Kidney (tissue), 14 donors: ENCODE measurements around the gene SACM1L. TPM values are rescaled to one million over a fixed set of nuclear protein-coding genes. Genes with fewer than 3 reads are reported as not detected.

Source experiments
- DNase-seq, 5 donors: peaks; one replicate each; pipeline ENCODE4 v3.0.0-alpha.2; 2013 to 2020
- FAIRE-seq: peaks from 2 replicates; lab custom pipeline; 2012; peaks lifted over from hg19 to GRCh38; lab: Jason Lieb, UNC
- H3K27ac ChIP-seq, 2 donors: one replicate each; pipeline ENCODE4 v1.7.0; 2013; ENCODE audit warnings: low read depth in 2 of 2, low read length in 2 of 2, inconsistent platforms in 1 of 2
- H3K27me3 ChIP-seq: one replicate; pipeline ENCODE4 v1.7.1; 2013; ENCODE audit warnings: low read length, inconsistent platforms; ENCODE audit not compliant: control insufficient read depth, insufficient read depth
- H3K36me3 ChIP-seq, 3 donors: one replicate each; pipeline versions ENCODE4 v1.7.0 to v1.7.1; 2013; ENCODE audit warnings: low read length in 3 of 3, control low read depth in 1 of 3, inconsistent platforms in 1 of 3; ENCODE audit not compliant: insufficient read depth in 3 of 3, control insufficient read depth in 2 of 3
- H3K4me1 ChIP-seq, 3 donors: one replicate each; pipeline versions ENCODE4 v1.7.0 to v1.7.1; 2013; ENCODE audit warnings: low read length in 3 of 3, inconsistent platforms in 1 of 3, low read depth in 1 of 3; ENCODE audit not compliant: control insufficient read depth in 2 of 3, insufficient read depth in 2 of 3
- H3K4me3 ChIP-seq, 3 donors: one replicate each; pipeline versions ENCODE4 v1.7.0 to v1.8.1; 2013; ENCODE audit warnings: low read length in 3 of 3, control low read depth in 1 of 3, inconsistent platforms in 1 of 3
- H3K9ac ChIP-seq, 3 donors: one replicate each; pipeline versions ENCODE4 v1.7.0 to v1.7.1; 2013; ENCODE audit warnings: low read length in 3 of 3, control low read depth in 1 of 3, inconsistent platforms in 1 of 3
- H3K9me3 ChIP-seq, 3 donors: one replicate each; pipeline versions ENCODE4 v1.7.0 to v1.7.1; 2013; ENCODE audit warnings: low read length in 3 of 3, control low read depth in 1 of 3, inconsistent platforms in 1 of 3; ENCODE audit not compliant: control insufficient read depth in 2 of 3, insufficient read depth in 1 of 3
- intact Hi-C: fragments of 100-400 bp; cut with DNase I; formaldehyde crosslinking; loops from one replicate; pipeline ENCODE4 v1.11.1; 2022
- polyA plus RNA-seq: library from polyadenylated mRNA; stranded (reverse); fragments of 350-450 nt; fragmentation: Illumina TruSeq; extraction: RNeasy Lipid Tissue Mini Kit (QIAGEN cat#74804); gene quantifications from one replicate; pipeline ENCODE4 v1.2.3, GENCODE V29; 2014; ENCODE audit warnings: low read depth, low replicate concordance; ENCODE audit not compliant: insufficient read depth
- total RNA-seq: library from RNA; stranded (reverse); fragmentation: NEBNext Ultra II Directional; extraction: Animal tissue kit (Norgen Biotek cat#: 25700); gene quantifications from one replicate; pipeline ENCODE4 v1.2.1, GENCODE V29; 2021
- TF ChIP-seq, protein P1 (sequence below): IDR thresholded peaks from 3 replicates; pipeline ENCODE4 v1.5.1; 2012; ENCODE audit warnings: mild to moderate bottlenecking, moderate library complexity, borderline replicate concordance; ENCODE audit not compliant: insufficient read depth; ENCODE audit errors: extremely low read depth
- donor health status: control.
- donor health status: control.
- donor health status: control.
- donor health status: control.
- donor health status: control.
- donor health status: DM: yes; HTN: yes; CAD: no.
- donor health status: Normal renal cell carcinoma (clear cell type).

SACM1L gene
- total and polyA plus RNA-seq, 2 donors from 2014 or later: 27.1 to 53.1 TPM

DNA sequence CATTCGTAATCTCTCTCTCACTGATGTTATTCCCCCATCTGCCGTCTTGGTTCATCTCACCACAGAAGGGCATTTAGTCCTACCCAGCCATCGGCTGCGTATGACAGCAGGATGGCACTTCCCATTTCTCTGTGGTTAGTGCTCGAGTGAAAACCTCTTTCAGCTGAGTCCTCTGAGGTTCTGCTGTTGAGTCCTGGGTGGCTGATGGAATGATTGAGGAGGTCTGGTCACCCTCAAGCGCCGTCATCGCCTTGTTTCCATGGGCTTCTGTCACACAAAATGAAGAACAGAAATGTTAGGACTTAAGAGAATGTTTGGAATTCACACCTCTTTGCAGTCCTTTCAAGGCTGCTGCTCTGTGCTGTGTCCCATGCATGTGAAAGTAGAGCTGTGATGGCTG is 9.4 kb upstream of the SACM1L start:
- TF ChIP-seq, protein P1, sequence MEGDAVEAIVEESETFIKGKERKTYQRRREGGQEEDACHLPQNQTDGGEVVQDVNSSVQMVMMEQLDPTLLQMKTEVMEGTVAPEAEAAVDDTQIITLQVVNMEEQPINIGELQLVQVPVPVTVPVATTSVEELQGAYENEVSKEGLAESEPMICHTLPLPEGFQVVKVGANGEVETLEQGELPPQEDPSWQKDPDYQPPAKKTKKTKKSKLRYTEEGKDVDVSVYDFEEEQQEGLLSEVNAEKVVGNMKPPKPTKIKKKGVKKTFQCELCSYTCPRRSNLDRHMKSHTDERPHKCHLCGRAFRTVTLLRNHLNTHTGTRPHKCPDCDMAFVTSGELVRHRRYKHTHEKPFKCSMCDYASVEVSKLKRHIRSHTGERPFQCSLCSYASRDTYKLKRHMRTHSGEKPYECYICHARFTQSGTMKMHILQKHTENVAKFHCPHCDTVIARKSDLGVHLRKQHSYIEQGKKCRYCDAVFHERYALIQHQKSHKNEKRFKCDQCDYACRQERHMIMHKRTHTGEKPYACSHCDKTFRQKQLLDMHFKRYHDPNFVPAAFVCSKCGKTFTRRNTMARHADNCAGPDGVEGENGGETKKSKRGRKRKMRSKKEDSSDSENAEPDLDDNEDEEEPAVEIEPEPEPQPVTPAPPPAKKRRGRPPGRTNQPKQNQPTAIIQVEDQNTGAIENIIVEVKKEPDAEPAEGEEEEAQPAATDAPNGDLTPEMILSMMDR: no peak
- DNase-seq (no peak), FAIRE-seq (no peak)
- Histone ChIP-seq H3K4me1 (peaks cover 0 to 11% (median 8%) of the 10 kb centered on the region in 3 donors), H3K36me3 (peaks cover 0 to 3% (median 0%) of the 10 kb centered on the region in 3 donors), H3K9me3 (no peaks in the 10 kb centered on the region), H3K27me3 (no peaks in the 10 kb centered on the region), H3K9ac (no peak overlapping the region), H3K27ac (no peak overlapping the region), H3K4me3 (no peak overlapping the region)
- intact Hi-C loops: no loop called here

DNA sequence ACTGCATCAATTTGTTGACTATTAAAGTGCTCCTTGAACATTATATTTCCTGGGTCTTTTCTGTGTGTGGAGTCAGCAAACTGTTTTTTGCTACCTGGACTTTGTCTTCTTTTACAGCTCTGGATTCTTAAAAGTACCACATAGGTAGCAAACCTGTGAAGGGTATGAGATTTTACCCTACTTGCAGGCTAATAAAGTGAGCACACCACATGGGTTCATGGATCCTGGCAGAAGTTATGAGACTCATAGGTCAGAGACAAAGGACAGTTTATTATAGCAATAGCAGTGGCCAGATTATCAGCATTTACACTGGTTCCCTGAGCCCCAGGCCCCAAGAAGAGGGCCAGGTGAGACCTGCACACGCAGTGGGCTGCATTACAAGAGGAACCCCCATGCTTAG is 8.0 kb upstream of the SACM1L start:
- intact Hi-C loops: no loop called here
- Histone ChIP-seq H3K4me3 (no peak overlapping the region), H3K4me1 (peaks cover 0 to 11% (median 8%) of the 10 kb centered on the region in 3 donors), H3K27ac (no peak overlapping the region), H3K9ac (no peak overlapping the region), H3K27me3 (no peaks in the 10 kb centered on the region), H3K36me3 (peaks cover 0 to 3% (median 0%) of the 10 kb centered on the region in 3 donors), H3K9me3 (no peaks in the 10 kb centered on the region)
- DNase-seq (no peak), FAIRE-seq (no peak)
- TF ChIP-seq, protein P1: no peak

DNA sequence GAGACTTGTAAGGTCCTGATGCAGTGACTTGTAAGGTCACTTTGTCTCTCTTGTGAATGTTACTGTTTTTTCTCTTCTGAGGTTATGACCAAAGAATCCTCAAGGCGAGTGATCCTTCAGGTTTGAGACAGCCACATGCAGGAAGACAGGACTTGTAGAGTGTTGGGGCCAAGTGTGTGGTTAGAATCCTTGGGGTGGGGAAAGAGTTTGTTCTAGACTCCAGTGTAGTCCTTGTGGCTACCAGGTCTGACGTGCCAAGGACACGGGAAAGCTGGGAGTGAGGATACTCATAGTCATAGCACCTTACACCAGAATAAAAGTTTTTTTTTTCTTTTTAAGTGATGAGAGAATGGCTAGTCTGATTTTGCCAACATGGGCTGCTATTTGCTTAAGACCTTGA is 7.3 kb upstream of the SACM1L start:
- TF ChIP-seq, protein P1: no peak
- Histone ChIP-seq H3K27ac (no peak overlapping the region), H3K9me3 (no peaks in the 10 kb centered on the region), H3K9ac (no peak overlapping the region), H3K4me1 (peaks cover 0 to 7% (median 5%) of the 10 kb centered on the region in 3 donors), H3K27me3 (no peaks in the 10 kb centered on the region), H3K36me3 (peaks cover 0 to 3% (median 0%) of the 10 kb centered on the region in 3 donors), H3K4me3 (no peak overlapping the region)
- FAIRE-seq: no peak
- DNase-seq: no peak
- intact Hi-C loops: no loop called here

DNA sequence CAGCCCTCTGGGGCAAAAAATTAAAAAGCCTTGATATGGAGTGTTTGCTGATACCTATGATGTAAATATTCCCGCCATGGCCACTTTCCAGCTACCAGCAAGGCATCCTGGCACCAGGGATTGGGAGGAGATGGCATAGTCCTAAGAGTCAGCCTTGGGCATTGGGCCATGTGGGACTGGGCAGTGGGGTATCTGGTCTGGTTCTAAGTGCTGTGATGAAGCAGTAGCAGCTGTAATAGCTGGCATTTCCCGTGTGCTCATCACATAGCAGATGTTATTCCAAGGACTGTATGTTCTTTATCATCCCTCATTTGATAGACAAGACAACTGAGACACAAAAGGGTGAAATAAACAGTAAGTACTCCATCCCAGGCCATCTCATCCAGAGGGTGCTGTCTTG is 6.9 kb upstream of the SACM1L start:
- TF ChIP-seq, protein P1: no peak
- Histone ChIP-seq H3K4me3 (no peak overlapping the region), H3K27me3 (no peaks in the 10 kb centered on the region), H3K9me3 (no peaks in the 10 kb centered on the region), H3K9ac (no peak overlapping the region), H3K27ac (no peak overlapping the region), H3K4me1 (peaks cover 0 to 4% (median 3%) of the 10 kb centered on the region in 3 donors), H3K36me3 (peaks cover 0 to 3% (median 0%) of the 10 kb centered on the region in 3 donors)
- DNase-seq: no peak
- intact Hi-C loops: no loop called here
- FAIRE-seq: no peak
